GM12872 (cell line): ENCODE results near the gene LONRF3.

Experiments used
- CTCF ChIP-seq: IDR thresholded peaks from 3 replicates; pipeline ENCODE4 v1.5.1; 2011; ENCODE audit warnings: low read depth, mild to moderate bottlenecking, low read length, moderate library complexity; ENCODE audit not compliant: insufficient read depth

LONRF3 gene

DNA sequence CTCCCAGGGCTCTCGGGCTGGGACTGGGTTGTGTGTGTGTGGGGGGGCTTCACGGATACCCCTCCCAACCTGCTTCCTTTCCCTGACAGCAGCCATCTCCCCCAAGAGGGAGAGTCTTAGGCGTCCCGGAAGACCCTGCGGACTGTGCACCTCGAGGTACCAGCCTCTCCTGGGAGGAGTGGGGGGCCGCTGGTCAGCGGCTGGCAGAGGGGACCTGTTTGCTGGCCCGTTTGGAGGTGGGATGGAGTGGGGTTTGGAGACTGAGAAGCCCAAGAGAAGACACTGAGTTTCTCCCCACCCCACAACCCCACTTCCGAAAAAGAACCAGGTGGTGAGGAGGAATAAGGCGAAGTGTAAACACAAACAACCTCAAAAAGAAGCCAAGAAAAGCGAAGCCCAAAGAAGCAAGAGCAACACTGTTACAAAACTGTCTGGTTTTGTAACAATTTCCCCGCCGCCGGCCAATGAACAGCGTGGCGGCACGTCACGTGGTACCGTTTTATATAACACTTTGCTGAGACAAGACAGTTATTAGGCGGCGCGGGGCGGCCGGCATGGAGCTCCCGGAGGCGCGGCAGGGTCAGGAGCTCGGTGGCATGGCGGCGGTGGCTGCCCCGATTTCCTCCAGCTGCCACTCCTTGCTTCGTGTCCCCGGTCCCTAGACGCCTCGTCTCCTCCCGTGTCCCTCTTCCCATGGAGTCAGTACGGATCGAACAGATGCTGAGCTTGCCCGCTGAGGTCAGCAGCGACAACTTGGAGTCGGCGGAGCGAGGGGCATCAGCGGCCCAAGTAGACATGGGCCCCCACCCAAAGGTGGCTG is at the start of gene LONRF3:
LONRF3 (plus strand) TSS at position 531 of the 820 bp plus-strand sequence; CDS start at position 694, 163 bp downstream.
- no peak for TF ChIP-seq CTCF

- TF ChIP-seq CTCF, result no peak
Observed at GRCh38 chrX:118928151-118928550, 46.3 kb upstream of the LONRF3 start.

GRCh38 chrX:118935352-118935751 is 39.1 kb upstream of the LONRF3 start:
- no peak for TF ChIP-seq CTCF

DNA sequence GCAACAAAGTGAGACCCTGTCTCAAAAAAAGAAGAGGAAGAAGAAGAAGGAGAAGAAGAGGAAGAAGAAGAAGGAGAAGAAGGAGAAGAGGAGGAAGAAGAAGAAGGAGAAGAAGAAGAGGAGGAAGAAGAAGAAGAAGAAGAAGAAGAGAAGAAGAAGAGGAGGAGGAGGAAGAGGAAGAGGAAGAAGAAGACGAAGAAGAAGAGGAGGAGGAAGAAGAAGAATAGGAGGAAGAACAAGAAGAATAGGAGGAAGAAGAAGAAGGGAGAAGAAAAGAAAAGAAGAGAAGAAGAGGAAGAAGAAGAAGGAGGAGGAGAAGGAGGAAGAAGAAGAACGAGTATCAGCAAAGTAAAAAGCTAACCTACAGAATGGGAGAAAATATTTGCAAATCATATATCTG is 33.3 kb upstream of the LONRF3 start:
- no peak for TF ChIP-seq CTCF

- TF ChIP-seq CTCF, result no peak
Observed at GRCh38 chrX:118943102-118943501, 31.3 kb upstream of the LONRF3 start.

DNA sequence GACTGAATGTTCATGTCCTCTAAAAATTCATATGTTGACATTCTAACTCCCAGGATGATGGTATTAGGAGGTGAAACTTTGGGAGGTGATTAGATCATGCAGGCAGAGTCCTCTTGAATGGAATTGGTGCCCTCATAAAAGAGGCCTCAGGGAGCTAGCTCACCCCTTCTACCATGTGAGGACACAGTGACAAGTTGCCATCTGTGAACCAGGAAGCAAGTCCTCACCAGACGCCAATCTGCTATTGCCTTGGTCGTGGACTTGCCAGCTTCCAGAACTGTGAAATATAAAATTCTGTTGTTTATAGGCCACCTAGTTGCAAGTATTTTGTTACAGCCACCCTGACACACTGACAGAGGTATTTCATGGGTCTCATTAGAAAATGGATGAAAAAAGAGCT is 28.5 kb upstream of the LONRF3 start:
- TF ChIP-seq CTCF, result no peak

- no peak for TF ChIP-seq CTCF
Observed at GRCh38 chrX:118948270-118948669, 26.1 kb upstream of the LONRF3 start.
